ENCODE data around the gene MEIS1.

GRCh38 chr2:66544258-66544657 lies 109.3 kb downstream of the MEIS1 start:
- TF ChIP-seq POLR2AphosphoS5 (IDR thresholded peaks at IDR 0.05; ENCODE audit: low read depth, low read length) (no peak), FOXP2 (optimal IDR thresholded peaks at IDR 0.05; ENCODE audit: borderline replicate concordance, extremely low read depth, extremely low read length, insufficient read depth) (no peak), TAF1 (IDR thresholded peaks at IDR 0.05; ENCODE audit: borderline replicate concordance, insufficient read depth, low read length) (no peak)
- TF ChIP-seq, protein P1, sequence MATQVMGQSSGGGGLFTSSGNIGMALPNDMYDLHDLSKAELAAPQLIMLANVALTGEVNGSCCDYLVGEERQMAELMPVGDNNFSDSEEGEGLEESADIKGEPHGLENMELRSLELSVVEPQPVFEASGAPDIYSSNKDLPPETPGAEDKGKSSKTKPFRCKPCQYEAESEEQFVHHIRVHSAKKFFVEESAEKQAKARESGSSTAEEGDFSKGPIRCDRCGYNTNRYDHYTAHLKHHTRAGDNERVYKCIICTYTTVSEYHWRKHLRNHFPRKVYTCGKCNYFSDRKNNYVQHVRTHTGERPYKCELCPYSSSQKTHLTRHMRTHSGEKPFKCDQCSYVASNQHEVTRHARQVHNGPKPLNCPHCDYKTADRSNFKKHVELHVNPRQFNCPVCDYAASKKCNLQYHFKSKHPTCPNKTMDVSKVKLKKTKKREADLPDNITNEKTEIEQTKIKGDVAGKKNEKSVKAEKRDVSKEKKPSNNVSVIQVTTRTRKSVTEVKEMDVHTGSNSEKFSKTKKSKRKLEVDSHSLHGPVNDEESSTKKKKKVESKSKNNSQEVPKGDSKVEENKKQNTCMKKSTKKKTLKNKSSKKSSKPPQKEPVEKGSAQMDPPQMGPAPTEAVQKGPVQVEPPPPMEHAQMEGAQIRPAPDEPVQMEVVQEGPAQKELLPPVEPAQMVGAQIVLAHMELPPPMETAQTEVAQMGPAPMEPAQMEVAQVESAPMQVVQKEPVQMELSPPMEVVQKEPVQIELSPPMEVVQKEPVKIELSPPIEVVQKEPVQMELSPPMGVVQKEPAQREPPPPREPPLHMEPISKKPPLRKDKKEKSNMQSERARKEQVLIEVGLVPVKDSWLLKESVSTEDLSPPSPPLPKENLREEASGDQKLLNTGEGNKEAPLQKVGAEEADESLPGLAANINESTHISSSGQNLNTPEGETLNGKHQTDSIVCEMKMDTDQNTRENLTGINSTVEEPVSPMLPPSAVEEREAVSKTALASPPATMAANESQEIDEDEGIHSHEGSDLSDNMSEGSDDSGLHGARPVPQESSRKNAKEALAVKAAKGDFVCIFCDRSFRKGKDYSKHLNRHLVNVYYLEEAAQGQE (IDR thresholded peaks at IDR 0.05; ENCODE audit: insufficient read depth in 1 of 2, low read depth in 2 of 2, low read length in 2 of 2) = no peak

All from PFSK-1 (cell line).